Liver (tissue), 9 donors: ENCODE measurements around the gene C19orf25. TPM values are rescaled to one million over a fixed set of nuclear protein-coding genes. Genes with fewer than 3 reads are reported as not detected.

Experiments used
- DNase-seq: peaks from one replicate; pipeline ENCODE4 v3.0.0-alpha.2; 2017; ENCODE audit warnings: low spot score
- H3K27ac ChIP-seq, 2 donors: one replicate each; pipeline ENCODE4 v1.7.0; 2013; ENCODE audit warnings: inconsistent platforms in 2 of 2, low read length in 2 of 2, control low read depth in 1 of 2, low read depth in 1 of 2, mild to moderate bottlenecking in 1 of 2
- H3K27me3 ChIP-seq, 4 donors: one replicate each; pipeline versions ENCODE4 v1.6.1 to v1.7.0; 2013; ENCODE audit warnings: low read length in 3 of 4, inconsistent platforms in 1 of 4, mild to moderate bottlenecking in 1 of 4, moderate library complexity in 1 of 4; ENCODE audit not compliant: control insufficient read depth in 4 of 4, insufficient read depth in 4 of 4
- H3K36me3 ChIP-seq, 4 donors: one replicate each; pipeline versions ENCODE4 v1.6.1 to v1.7.0; 2013; ENCODE audit warnings: low read length in 3 of 4, mild to moderate bottlenecking in 3 of 4, low read depth in 1 of 4, moderate library complexity in 1 of 4; ENCODE audit not compliant: control insufficient read depth in 4 of 4, insufficient read depth in 3 of 4
- H3K4me1 ChIP-seq, 4 donors: one replicate each; pipeline versions ENCODE4 v1.6.1 to v1.7.0; 2013; ENCODE audit warnings: low read length in 3 of 4, mild to moderate bottlenecking in 3 of 4, moderate library complexity in 1 of 4; ENCODE audit not compliant: control insufficient read depth in 4 of 4, insufficient read depth in 4 of 4
- H3K4me3 ChIP-seq, 3 donors: one replicate each; pipeline versions ENCODE4 v1.6.1 to v1.7.0; 2013; ENCODE audit warnings: low read length in 3 of 3, control low read depth in 1 of 3, low read depth in 1 of 3, mild to moderate bottlenecking in 1 of 3
- H3K9ac ChIP-seq, 2 donors: one replicate each; pipeline ENCODE4 v1.7.0; 2013; ENCODE audit warnings: low read length in 2 of 2, mild to moderate bottlenecking in 2 of 2, moderate library complexity in 2 of 2, control low read depth in 1 of 2, low read depth in 1 of 2
- H3K9me3 ChIP-seq, 4 donors: one replicate each; pipeline versions ENCODE4 v1.6.1 to v1.7.0; 2013; ENCODE audit warnings: low read length in 3 of 4; ENCODE audit not compliant: control insufficient read depth in 4 of 4
- EGR1 ChIP-seq, 2 donors: IDR thresholded peaks; 2 replicates each; pipeline ENCODE4 v1.6.1; 2016 to 2018; ENCODE audit warnings: antibody characterized with exemption in 2 of 2, low read depth in 2 of 2
- FOXA1 ChIP-seq: IDR thresholded peaks from 2 replicates; pipeline ENCODE4 v1.6.1; 2016; ENCODE audit warnings: antibody characterized with exemption
- FOXA2 ChIP-seq: IDR thresholded peaks from 2 replicates; pipeline ENCODE4 v1.6.1; 2016; ENCODE audit warnings: antibody characterized with exemption
- GABPA ChIP-seq, 2 donors: IDR thresholded peaks in 1 of 2; conservative IDR thresholded peaks in 1 of 2; 2 replicates each; pipeline ENCODE4 v1.6.1; 2016; ENCODE audit warnings: antibody characterized with exemption in 2 of 2, mild to moderate bottlenecking in 1 of 2, moderate library complexity in 1 of 2
- HNF4A ChIP-seq, 2 donors: conservative IDR thresholded peaks; 2 replicates each; pipeline ENCODE4 v1.6.1; 2016; ENCODE audit warnings: antibody characterized with exemption in 2 of 2, mild to moderate bottlenecking in 2 of 2
- HNF4G ChIP-seq: IDR thresholded peaks from 2 replicates; pipeline ENCODE4 v1.6.1; 2016; ENCODE audit warnings: antibody characterized with exemption
- JUND ChIP-seq, 2 donors: IDR thresholded peaks; 2 replicates each; pipeline ENCODE4 v1.6.1; 2016; ENCODE audit warnings: antibody characterized with exemption in 2 of 2
- NR2F2 ChIP-seq: IDR thresholded peaks from 2 replicates; pipeline ENCODE4 v1.6.1; 2016; ENCODE audit warnings: antibody characterized with exemption
- RAD21 ChIP-seq, 2 donors: IDR thresholded peaks; 2 replicates each; pipeline ENCODE4 v1.6.1; 2016; ENCODE audit warnings: antibody characterized with exemption in 2 of 2, mild to moderate bottlenecking in 2 of 2
- RXRA ChIP-seq, 2 donors: IDR thresholded peaks; 2 replicates each; pipeline ENCODE4 v1.6.1; 2017 to 2018; ENCODE audit warnings: antibody characterized with exemption in 2 of 2, mild to moderate bottlenecking in 1 of 2
- SP1 ChIP-seq: IDR thresholded peaks from 2 replicates; pipeline ENCODE4 v1.6.1; 2018; ENCODE audit warnings: antibody characterized with exemption, mild to moderate bottlenecking
- TAF1 ChIP-seq: conservative IDR thresholded peaks from 2 replicates; pipeline ENCODE4 v1.6.1; 2016; ENCODE audit warnings: antibody characterized with exemption, mild to moderate bottlenecking
- YY1 ChIP-seq: IDR thresholded peaks from 2 replicates; pipeline ENCODE4 v1.6.1; 2016; ENCODE audit warnings: antibody characterized with exemption, mild to moderate bottlenecking
- WGBS: extraction: QIAGEN DNeasy Blood & Tissue Kit; methylation state at CpG from one replicate; pipeline ENCODE4 v1.1.7; 2013; 5-methylcytosine and 5-hydroxymethylcytosine counted together
- polyA plus RNA-seq, 2 donors: library from polyadenylated mRNA; stranded (reverse) in 1 of 2; unstranded in 1 of 2; fragments of 200-250 nt in 1 of 2; fragments of >200 nt in 1 of 2; fragmentation: Nextera tagmentation in 1 of 2; extraction: Ambion mirVana in 1 of 2; gene quantifications; one replicate each; pipeline versions ENCODE4 v1.2.1 to v1.2.3, GENCODE V29; 2013 to 2015
- total RNA-seq, 2 donors: library from RNA; depleted of rRNA; stranded (reverse); fragments of >200 nt; gene quantifications; one replicate each; pipeline ENCODE4 v1.2.3, GENCODE V29; 2014
- TF ChIP-seq, protein P1 (sequence below): fragments of 150-350 bp; IDR thresholded peaks from 2 replicates; pipeline ENCODE4 v1.5.1; 2017; ENCODE audit warnings: improper control_type of control experiment, low read depth, low read length; ENCODE audit not compliant: missing input control
- TF ChIP-seq, protein P2 (sequence below): IDR thresholded peaks from 2 replicates; pipeline ENCODE4 v1.6.1; 2016; ENCODE audit warnings: antibody characterized with exemption
- TF ChIP-seq, protein P3 (sequence below): IDR thresholded peaks from 2 replicates; pipeline ENCODE4 v1.6.1; 2016; ENCODE audit warnings: antibody characterized with exemption
- TF ChIP-seq, protein P4 (sequence below): IDR thresholded peaks from 2 replicates; pipeline ENCODE4 v1.6.1; 2016; ENCODE audit warnings: antibody characterized with exemption
- TF ChIP-seq, protein P5 (sequence below): IDR thresholded peaks from 2 replicates; pipeline ENCODE4 v1.6.1; 2016; ENCODE audit warnings: antibody characterized with exemption, mild to moderate bottlenecking
- donor health status: healthy.
- donor health status: healthy.
- donor health status: healthy.
- donor health status: healthy.
- donor health status: healthy.

Gene C19orf25
- total and polyA plus RNA-seq, 4 donors: 15.1 to 19.8 (median 18.5) TPM

DNA sequence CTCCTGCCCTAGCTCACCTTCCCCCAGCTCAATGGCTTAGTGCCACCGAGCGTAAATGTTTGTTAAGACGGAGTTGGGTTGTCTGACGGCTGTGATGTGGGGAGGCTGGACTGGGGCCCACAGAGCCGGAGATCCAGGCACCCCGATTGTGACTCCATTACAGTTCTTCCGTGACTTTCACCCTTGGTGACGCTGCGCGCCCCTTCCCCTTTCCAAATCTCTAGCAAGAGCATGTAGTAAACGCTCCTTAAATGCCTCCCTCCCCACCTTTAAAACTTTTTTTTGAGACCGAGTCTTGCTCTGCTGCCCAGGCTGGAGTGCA is 12.8 kb upstream of the C19orf25 start:
- H3K4me3 ChIP-seq: peak overlapping the region; percentile 43 to 77 (median 65)
- no peak for TF ChIP-seq FOXA1
- no peak for TF ChIP-seq TAF1
- no peak for TF ChIP-seq NR2F2
- TF ChIP-seq HNF4G: no peak
- TF ChIP-seq, protein P1, sequence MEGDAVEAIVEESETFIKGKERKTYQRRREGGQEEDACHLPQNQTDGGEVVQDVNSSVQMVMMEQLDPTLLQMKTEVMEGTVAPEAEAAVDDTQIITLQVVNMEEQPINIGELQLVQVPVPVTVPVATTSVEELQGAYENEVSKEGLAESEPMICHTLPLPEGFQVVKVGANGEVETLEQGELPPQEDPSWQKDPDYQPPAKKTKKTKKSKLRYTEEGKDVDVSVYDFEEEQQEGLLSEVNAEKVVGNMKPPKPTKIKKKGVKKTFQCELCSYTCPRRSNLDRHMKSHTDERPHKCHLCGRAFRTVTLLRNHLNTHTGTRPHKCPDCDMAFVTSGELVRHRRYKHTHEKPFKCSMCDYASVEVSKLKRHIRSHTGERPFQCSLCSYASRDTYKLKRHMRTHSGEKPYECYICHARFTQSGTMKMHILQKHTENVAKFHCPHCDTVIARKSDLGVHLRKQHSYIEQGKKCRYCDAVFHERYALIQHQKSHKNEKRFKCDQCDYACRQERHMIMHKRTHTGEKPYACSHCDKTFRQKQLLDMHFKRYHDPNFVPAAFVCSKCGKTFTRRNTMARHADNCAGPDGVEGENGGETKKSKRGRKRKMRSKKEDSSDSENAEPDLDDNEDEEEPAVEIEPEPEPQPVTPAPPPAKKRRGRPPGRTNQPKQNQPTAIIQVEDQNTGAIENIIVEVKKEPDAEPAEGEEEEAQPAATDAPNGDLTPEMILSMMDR: no peak
- TF ChIP-seq SP1: no peak
- TF ChIP-seq, protein P2, sequence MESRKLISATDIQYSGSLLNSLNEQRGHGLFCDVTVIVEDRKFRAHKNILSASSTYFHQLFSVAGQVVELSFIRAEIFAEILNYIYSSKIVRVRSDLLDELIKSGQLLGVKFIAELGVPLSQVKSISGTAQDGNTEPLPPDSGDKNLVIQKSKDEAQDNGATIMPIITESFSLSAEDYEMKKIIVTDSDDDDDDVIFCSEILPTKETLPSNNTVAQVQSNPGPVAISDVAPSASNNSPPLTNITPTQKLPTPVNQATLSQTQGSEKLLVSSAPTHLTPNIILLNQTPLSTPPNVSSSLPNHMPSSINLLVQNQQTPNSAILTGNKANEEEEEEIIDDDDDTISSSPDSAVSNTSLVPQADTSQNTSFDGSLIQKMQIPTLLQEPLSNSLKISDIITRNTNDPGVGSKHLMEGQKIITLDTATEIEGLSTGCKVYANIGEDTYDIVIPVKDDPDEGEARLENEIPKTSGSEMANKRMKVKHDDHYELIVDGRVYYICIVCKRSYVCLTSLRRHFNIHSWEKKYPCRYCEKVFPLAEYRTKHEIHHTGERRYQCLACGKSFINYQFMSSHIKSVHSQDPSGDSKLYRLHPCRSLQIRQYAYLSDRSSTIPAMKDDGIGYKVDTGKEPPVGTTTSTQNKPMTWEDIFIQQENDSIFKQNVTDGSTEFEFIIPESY: no peak
- TF ChIP-seq, protein P3, sequence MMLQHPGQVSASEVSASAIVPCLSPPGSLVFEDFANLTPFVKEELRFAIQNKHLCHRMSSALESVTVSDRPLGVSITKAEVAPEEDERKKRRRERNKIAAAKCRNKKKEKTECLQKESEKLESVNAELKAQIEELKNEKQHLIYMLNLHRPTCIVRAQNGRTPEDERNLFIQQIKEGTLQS: no peak
- no peak for TF ChIP-seq RAD21 (IDR thresholded peaks at IDR 0.05)
- no peak for TF ChIP-seq YY1
- no peak for TF ChIP-seq HNF4A (conservative IDR thresholded peaks at IDR 0.05)
- no peak for TF ChIP-seq GABPA (IDR thresholded peaks at IDR 0.05 in 1 of 2, conservative IDR thresholded peaks at IDR 0.05 in 1 of 2)
- TF ChIP-seq, protein P4, sequence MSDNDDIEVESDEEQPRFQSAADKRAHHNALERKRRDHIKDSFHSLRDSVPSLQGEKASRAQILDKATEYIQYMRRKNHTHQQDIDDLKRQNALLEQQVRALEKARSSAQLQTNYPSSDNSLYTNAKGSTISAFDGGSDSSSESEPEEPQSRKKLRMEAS: no peak
- no peak for TF ChIP-seq FOXA2
- TF ChIP-seq, protein P5, sequence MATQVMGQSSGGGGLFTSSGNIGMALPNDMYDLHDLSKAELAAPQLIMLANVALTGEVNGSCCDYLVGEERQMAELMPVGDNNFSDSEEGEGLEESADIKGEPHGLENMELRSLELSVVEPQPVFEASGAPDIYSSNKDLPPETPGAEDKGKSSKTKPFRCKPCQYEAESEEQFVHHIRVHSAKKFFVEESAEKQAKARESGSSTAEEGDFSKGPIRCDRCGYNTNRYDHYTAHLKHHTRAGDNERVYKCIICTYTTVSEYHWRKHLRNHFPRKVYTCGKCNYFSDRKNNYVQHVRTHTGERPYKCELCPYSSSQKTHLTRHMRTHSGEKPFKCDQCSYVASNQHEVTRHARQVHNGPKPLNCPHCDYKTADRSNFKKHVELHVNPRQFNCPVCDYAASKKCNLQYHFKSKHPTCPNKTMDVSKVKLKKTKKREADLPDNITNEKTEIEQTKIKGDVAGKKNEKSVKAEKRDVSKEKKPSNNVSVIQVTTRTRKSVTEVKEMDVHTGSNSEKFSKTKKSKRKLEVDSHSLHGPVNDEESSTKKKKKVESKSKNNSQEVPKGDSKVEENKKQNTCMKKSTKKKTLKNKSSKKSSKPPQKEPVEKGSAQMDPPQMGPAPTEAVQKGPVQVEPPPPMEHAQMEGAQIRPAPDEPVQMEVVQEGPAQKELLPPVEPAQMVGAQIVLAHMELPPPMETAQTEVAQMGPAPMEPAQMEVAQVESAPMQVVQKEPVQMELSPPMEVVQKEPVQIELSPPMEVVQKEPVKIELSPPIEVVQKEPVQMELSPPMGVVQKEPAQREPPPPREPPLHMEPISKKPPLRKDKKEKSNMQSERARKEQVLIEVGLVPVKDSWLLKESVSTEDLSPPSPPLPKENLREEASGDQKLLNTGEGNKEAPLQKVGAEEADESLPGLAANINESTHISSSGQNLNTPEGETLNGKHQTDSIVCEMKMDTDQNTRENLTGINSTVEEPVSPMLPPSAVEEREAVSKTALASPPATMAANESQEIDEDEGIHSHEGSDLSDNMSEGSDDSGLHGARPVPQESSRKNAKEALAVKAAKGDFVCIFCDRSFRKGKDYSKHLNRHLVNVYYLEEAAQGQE: no peak
- no peak for TF ChIP-seq RXRA (IDR thresholded peaks at IDR 0.05)
- no peak for TF ChIP-seq EGR1 (IDR thresholded peaks at IDR 0.05; ENCODE audit: low read depth in 2 of 2)
- TF ChIP-seq JUND (IDR thresholded peaks at IDR 0.05): no peak
- H3K27ac ChIP-seq: peak overlapping the region; percentile 77 to 91
- WGBS: 27% methylated on average over 12 of the region's 12 CpGs
- no peaks in the 10 kb centered on the region for H3K9me3 ChIP-seq
- H3K36me3 ChIP-seq: peaks cover 0 to 2% (median 0%) of the 10 kb centered on the region in 4 donors
- no peaks in the 10 kb centered on the region for H3K27me3 ChIP-seq
- peaks cover 10 to 35% (median 22%) of the 10 kb centered on the region in 4 donors for H3K4me1 ChIP-seq
- peak overlapping the region; percentile 66 to 70 for H3K9ac ChIP-seq
- DNase-seq: no peak
